Endothelial cell of umbilical vein (primary cell): ENCODE data around the gene TTYH2. TPM values are rescaled to one million over a fixed set of nuclear protein-coding genes. Genes with fewer than 3 reads are reported as not detected.

Experiments used
- BruUV-seq: library from RNA; stranded (reverse); fragments of 400-500 nt; replicated peaks from 2 replicates; lab custom pipeline; 2021; lab: Mats Ljungman, UMichigan
- CTCF ChIA-PET: fragments of 300-600, 350-600 bp; sonication (Branson Sonifier 250); formaldehyde crosslinking; loops from one replicate; lab custom pipeline; 2021; ENCODE audit warnings: antibody characterized with exemption, inconsistent platforms; lab: Charles Lee
- POLR2A ChIA-PET: fragments of 300-600, 350-600 bp; sonication (Branson Sonifier 250); formaldehyde crosslinking; loops from one replicate; lab custom pipeline; 2021; ENCODE audit warnings: antibody characterized with exemption, inconsistent platforms; lab: Charles Lee
- DNase-seq: peaks from one replicate; pipeline ENCODE4 v3.0.0-alpha.2; 2011; ENCODE audit warnings: low read depth, low spot score
- FAIRE-seq: peaks from 2 replicates; lab custom pipeline; 2011; peaks lifted over from hg19 to GRCh38; lab: Jason Lieb, UNC
- H2AFZ ChIP-seq: 2 replicates; pipeline ENCODE4 v1.6.0; 2012; ENCODE audit warnings: low read depth, low read length, control low read depth, inconsistent platforms
- H3K27ac ChIP-seq: 2 replicates; pipeline ENCODE4 v1.5.1; 2011; ENCODE audit warnings: low read depth, mild to moderate bottlenecking, control low read depth, low read length, moderate library complexity; ENCODE audit not compliant: insufficient read depth
- H3K27me3 ChIP-seq, 2 experiments: 2 replicates each; pipeline versions ENCODE4 v1.6.0 to v1.6.1; 2011; ENCODE audit warnings: low read length in 2 of 2, mixed read lengths in 1 of 2; ENCODE audit not compliant: control insufficient read depth in 2 of 2, insufficient read depth in 2 of 2
- H3K36me3 ChIP-seq, 2 experiments: 2 replicates in 1 of 2; 3 replicates in 1 of 2; pipeline ENCODE4 v1.5.1; 2011; ENCODE audit warnings: low read length in 2 of 2, mild to moderate bottlenecking in 1 of 2, moderate library complexity in 1 of 2; ENCODE audit not compliant: control insufficient read depth in 2 of 2, insufficient read depth in 2 of 2; ENCODE audit errors: extremely low read depth in 1 of 2
- H3K4me1 ChIP-seq: 3 replicates; pipeline ENCODE4 v1.5.1; 2011; ENCODE audit warnings: mild to moderate bottlenecking, low read length; ENCODE audit not compliant: control insufficient read depth, insufficient read depth; ENCODE audit errors: extremely low read depth
- H3K4me2 ChIP-seq: 2 replicates; pipeline ENCODE4 v1.6.1; 2011; ENCODE audit warnings: low read length, control low read depth, mixed read lengths; ENCODE audit not compliant: insufficient read depth
- H3K4me3 ChIP-seq, 3 experiments: fragments of 200-600 bp in 1 of 3; sonication (generic), shearing (Covaris generic) in 1 of 3; replicated peaks in 1 of 3; 2 replicates each; pipeline ENCODE4 v1.5.1; 2011 to 2016; ENCODE audit warnings: control low read depth in 3 of 3, low read length in 3 of 3, mild to moderate bottlenecking in 2 of 3, inconsistent platforms in 1 of 3, low read depth in 1 of 3, moderate library complexity in 1 of 3; ENCODE audit not compliant: insufficient read depth in 1 of 3
- H3K79me2 ChIP-seq: 2 replicates; pipeline ENCODE4 v1.6.0; 2012; ENCODE audit warnings: low read length, inconsistent platforms; ENCODE audit not compliant: control insufficient read depth, insufficient read depth
- H3K9ac ChIP-seq: replicated peaks from 2 replicates; pipeline ENCODE3; 2011; ENCODE audit warnings: low read length, control low read depth; ENCODE audit not compliant: insufficient read depth; ENCODE audit errors: extremely low read depth
- H3K9me1 ChIP-seq: replicated peaks from 3 replicates; pipeline ENCODE4 v1.6.0; 2011; ENCODE audit warnings: mild to moderate bottlenecking, low read length; ENCODE audit not compliant: control insufficient read depth, insufficient read depth; ENCODE audit errors: extremely low read depth
- H3K9me3 ChIP-seq: replicated peaks from 2 replicates; pipeline ENCODE4 v1.5.1; 2012; ENCODE audit warnings: low read length, inconsistent platforms; ENCODE audit not compliant: control insufficient read depth, insufficient read depth
- H4K20me1 ChIP-seq: replicated peaks from 2 replicates; pipeline ENCODE3; 2011; ENCODE audit warnings: mild to moderate bottlenecking, low read length; ENCODE audit not compliant: control insufficient read depth, insufficient read depth; ENCODE audit errors: extremely low read depth
- EZH2 ChIP-seq: IDR thresholded peaks from 2 replicates; pipeline ENCODE4 v1.6.1; 2012; ENCODE audit warnings: borderline replicate concordance, low read depth, mild to moderate bottlenecking, moderate library complexity, low read length, inconsistent platforms; ENCODE audit not compliant: severe bottlenecking
- FOS ChIP-seq: IDR thresholded peaks from 2 replicates; pipeline ENCODE4 v1.6.1; 2011; ENCODE audit warnings: mild to moderate bottlenecking, low read length, moderate library complexity, borderline replicate concordance; ENCODE audit not compliant: insufficient read depth
- GATA2 ChIP-seq: IDR thresholded peaks from 2 replicates; pipeline ENCODE4 v1.7.0; 2011; ENCODE audit warnings: low read depth, mild to moderate bottlenecking, moderate library complexity, mixed read lengths, low read length; ENCODE audit not compliant: insufficient read length, insufficient read depth
- JUN ChIP-seq: IDR thresholded peaks from 2 replicates; pipeline ENCODE4 v1.6.1; 2011; ENCODE audit warnings: borderline replicate concordance, low read depth; ENCODE audit not compliant: insufficient read length, insufficient read depth
- MYC ChIP-seq: IDR thresholded peaks from one replicate; pipeline ENCODE4 v1.6.1; 2011; ENCODE audit warnings: mild to moderate bottlenecking, low read depth, low read length
- POLR2A ChIP-seq: IDR thresholded peaks from 2 replicates; pipeline ENCODE4 v1.6.1; 2012; ENCODE audit warnings: low read depth, mild to moderate bottlenecking, control low read depth, low read length
- POLR2AphosphoS5 ChIP-seq: IDR thresholded peaks from 2 replicates; pipeline ENCODE4 v1.6.1; 2012; ENCODE audit warnings: low read depth, mild to moderate bottlenecking, control low read depth, low read length, moderate library complexity; ENCODE audit not compliant: insufficient read depth
- dilution Hi-C: fragments of 300-500 bp; cut with MboI; formaldehyde crosslinking; loops from one replicate; pipeline ENCODE4 v1.15.0; 2019; ENCODE audit warnings: low sequenced_read_pairs; ENCODE audit not compliant: extremely low pct_ligation_motif_present
- intact Hi-C: fragments of 100-400 bp; cut with micrococcal nuclease; formaldehyde crosslinking; loops from one replicate; pipeline ENCODE4 v1.10.0; 2022
- polyA plus RNA-seq, 4 experiments: library from polyadenylated mRNA; depleted of rRNA in 3 of 4; stranded (reverse) in 3 of 4; unstranded in 1 of 4; fragments of >200 nt; gene quantifications; 2 replicates each; pipeline versions ENCODE4 v1.2.1 to v1.2.3, GENCODE V29; 2011 to 2012; ENCODE audit warnings: missing spikeins in 1 of 4
- total RNA-seq: library from RNA; stranded (reverse); gene quantifications from 2 replicates; pipeline ENCODE4 v1.2.3, GENCODE V29; 2021
- TF ChIP-seq, protein P1 (sequence below): IDR thresholded peaks from 2 replicates; pipeline ENCODE4 v1.6.1; 2011; ENCODE audit not compliant: insufficient read depth, insufficient read length
- TF ChIP-seq, protein P2 (sequence below), 2 donors: IDR thresholded peaks; 1 replicate in 1 of 2; 2 replicates in 1 of 2; pipeline ENCODE4 v1.5.1; 2011; ENCODE audit warnings: low read length in 2 of 2, mild to moderate bottlenecking in 2 of 2, moderate library complexity in 2 of 2, control low read depth in 1 of 2, inconsistent platforms in 1 of 2, low read depth in 1 of 2; ENCODE audit not compliant: insufficient read depth in 1 of 2; ENCODE audit errors: extremely low read depth in 1 of 2

The TTYH2 gene
- total and polyA plus RNA-seq, 2 donors (not counting 3 experiments of a cell fraction or from before 2014, with no cell fraction given): 0.75 to 2.0 TPM

DNA sequence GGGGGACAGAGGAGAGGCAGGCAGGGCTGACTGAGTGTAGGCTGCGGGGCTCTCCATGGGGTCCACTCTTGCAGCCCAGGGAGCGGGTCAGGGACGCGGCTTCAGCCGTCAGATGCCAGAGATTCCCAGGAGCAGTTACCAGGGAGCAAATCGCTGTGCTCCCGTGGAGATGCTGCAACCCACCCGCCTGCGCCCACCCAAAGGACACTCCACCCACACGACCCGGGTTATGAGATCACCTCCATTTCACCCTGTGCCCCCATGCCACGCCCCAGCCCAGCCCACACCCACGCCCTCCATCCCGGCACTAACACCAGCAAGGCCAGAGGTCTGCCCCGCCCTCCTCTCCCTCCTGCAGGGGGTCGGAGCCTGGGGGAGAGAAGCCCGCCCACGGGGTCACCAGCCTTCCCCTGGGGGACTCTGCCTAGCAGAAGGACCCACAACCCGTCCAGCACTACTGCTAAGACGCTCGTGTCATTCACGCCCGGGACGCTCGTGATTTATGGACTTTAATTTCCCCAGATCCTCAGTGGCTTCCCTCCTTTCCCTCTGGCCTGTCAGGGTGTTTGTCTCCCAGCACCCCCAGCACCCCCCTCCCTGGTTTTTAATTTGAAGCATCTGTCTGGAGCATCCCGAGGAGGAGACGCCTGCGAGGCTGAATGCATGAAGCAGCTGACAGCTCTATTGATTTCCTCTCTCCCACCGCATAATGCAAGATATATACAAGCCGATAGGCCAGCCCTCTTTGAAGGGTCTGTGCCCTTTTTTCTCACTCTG, 16.6 kb upstream of the TTYH2 start:
- H3K27me3 ChIP-seq: peaks cover 3 to 8% of the 10 kb centered on the region in 2 experiments
- H3K9me1 ChIP-seq: no peaks in the 10 kb centered on the region
- no peaks in the 10 kb centered on the region for H3K79me2 ChIP-seq
- H4K20me1 ChIP-seq: no peaks in the 10 kb centered on the region
- BruUV-seq: no TSS peak
- H3K4me3 ChIP-seq: no peak overlapping the region
- H3K9me3 ChIP-seq: no peaks in the 10 kb centered on the region
- DNase-seq (no peak), FAIRE-seq (no peak)
- no peak overlapping the region for H2AFZ ChIP-seq
- no peak overlapping the region for H3K4me2 ChIP-seq
- no peak for TF ChIP-seq JUN
- TF ChIP-seq POLR2AphosphoS5: no peak
- TF ChIP-seq GATA2: no peak
- TF ChIP-seq, protein P1, sequence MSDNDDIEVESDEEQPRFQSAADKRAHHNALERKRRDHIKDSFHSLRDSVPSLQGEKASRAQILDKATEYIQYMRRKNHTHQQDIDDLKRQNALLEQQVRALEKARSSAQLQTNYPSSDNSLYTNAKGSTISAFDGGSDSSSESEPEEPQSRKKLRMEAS: no peak
- TF ChIP-seq POLR2A: no peak
- TF ChIP-seq FOS: no peak
- no peak for TF ChIP-seq EZH2
- no peak for TF ChIP-seq MYC
- TF ChIP-seq, protein P2, sequence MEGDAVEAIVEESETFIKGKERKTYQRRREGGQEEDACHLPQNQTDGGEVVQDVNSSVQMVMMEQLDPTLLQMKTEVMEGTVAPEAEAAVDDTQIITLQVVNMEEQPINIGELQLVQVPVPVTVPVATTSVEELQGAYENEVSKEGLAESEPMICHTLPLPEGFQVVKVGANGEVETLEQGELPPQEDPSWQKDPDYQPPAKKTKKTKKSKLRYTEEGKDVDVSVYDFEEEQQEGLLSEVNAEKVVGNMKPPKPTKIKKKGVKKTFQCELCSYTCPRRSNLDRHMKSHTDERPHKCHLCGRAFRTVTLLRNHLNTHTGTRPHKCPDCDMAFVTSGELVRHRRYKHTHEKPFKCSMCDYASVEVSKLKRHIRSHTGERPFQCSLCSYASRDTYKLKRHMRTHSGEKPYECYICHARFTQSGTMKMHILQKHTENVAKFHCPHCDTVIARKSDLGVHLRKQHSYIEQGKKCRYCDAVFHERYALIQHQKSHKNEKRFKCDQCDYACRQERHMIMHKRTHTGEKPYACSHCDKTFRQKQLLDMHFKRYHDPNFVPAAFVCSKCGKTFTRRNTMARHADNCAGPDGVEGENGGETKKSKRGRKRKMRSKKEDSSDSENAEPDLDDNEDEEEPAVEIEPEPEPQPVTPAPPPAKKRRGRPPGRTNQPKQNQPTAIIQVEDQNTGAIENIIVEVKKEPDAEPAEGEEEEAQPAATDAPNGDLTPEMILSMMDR (IDR thresholded peaks at IDR 0.05; ENCODE audit: extremely low read depth in 1 of 2, insufficient read depth in 1 of 2, low read depth in 1 of 2, low read length in 2 of 2): no peak
- CTCF ChIA-PET: no interaction called here
- H3K4me1 ChIP-seq: no peaks in the 10 kb centered on the region
- H3K36me3 ChIP-seq: no peaks in the 10 kb centered on the region
- dilution Hi-C loops: no loop called here
- POLR2A ChIA-PET: no interaction called here
- no peak overlapping the region for H3K27ac ChIP-seq
- intact Hi-C loops: no loop called here
- H3K9ac ChIP-seq: no peak overlapping the region
